Measurements from ENCODE around the gene SLC13A4. TPM values are rescaled to one million over a fixed set of nuclear protein-coding genes. Genes with fewer than 3 reads are reported as not detected.

Gene SLC13A4
- total and polyA plus RNA-seq, 5 experiments from 2014 or later, result 0.13 to 0.25 TPM; not detected in 3

DNA sequence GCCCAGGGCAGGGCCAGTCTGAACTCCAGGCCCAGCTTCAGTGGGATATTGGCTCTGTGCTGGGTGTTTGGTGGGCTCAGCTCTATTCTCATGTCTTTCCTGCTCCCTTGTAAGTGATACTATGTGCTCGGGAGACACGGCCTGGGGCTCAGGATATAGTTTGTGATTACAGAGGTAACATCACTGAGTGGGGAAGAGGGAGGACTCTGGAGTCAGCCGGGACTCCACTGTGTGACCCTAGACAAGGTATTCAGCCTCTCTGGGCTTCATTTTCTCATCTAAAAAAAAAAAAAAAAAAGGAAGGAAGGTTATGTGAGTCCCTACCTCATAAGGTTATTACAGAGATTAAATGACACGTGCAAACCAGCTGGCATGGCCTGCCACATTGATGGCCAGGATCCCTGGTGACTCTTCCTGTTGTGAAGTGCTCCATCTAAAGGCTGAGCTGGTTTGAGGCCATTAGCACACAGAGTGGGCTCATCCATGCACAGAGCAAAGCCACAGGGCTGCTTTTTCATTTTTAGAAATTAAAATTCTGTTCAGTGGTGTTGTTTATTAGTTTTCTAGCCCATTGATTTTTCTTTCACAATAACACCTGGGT is 15.7 kb downstream of the SLC13A4 start:
- Mint-ChIP-seq H3K36me3 (no peaks in the 10 kb centered on the region), H3K4me3 (no peak overlapping the region), H3K27ac (no peak overlapping the region), H3K27me3 (no peaks in the 10 kb centered on the region), H3K9me3 (no peaks in the 10 kb centered on the region), H3K4me1 (no peaks in the 10 kb centered on the region)
- DNase-seq (no peak), ATAC-seq (no peak)
- POLR2A ChIA-PET, result no interaction called here

- no peaks in the 10 kb centered on the region for H3K9me3 Mint-ChIP-seq
- no peak overlapping the region for H3K4me3 Mint-ChIP-seq
- no peak for DNase-seq
- POLR2A ChIA-PET, result no interaction called here
- no peaks in the 10 kb centered on the region for H3K4me1 Mint-ChIP-seq
- no peaks in the 10 kb centered on the region for H3K36me3 Mint-ChIP-seq
- H3K27ac Mint-ChIP-seq, result peak overlapping the region in 1 of 10 donors; percentile 29
- ATAC-seq, result no peak
- no peaks in the 10 kb centered on the region for H3K27me3 Mint-ChIP-seq
Observed at GRCh38 chr7:135711139-135711469, 16.9 kb downstream of the SLC13A4 start.

DNA sequence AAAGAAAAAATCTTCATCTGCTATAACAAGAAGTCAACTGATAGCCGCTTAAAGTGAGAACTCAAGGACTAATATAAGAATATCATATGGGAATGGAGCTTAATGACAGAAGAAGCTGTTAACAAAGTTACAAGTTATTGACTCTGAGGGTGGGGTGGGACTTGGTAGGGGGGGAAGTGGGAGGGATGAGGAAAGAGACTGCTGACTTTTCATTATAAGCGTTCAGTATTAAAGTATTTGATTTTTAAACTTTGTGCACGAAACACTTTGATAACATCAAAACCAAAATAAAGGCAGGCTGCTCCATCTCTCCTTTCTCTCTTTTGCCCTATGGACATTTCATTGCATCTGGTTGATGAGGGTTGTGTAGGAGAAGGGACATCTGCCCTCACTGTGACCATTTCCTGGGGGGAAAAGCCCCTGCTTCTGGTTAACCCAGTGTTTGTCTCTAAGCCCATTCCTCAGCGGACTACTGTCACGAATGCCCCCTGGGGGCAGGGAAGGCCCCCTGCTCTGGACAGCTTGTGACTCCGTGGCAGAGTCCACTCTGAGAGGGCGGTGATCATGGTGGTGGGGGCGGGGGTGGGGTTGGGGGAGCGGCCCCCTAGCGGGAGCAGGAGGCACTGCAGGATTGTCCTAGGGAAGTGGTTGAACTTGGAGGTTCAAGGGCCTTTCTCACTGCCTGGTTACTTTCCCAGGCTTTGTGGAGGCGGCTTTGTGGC is 17.4 kb downstream of the SLC13A4 start:
- H3K4me1 Mint-ChIP-seq, result no peaks in the 10 kb centered on the region
- no peak for ATAC-seq
- DNase-seq, result peak in 1 of 10 donors; percentile 5
- H3K36me3 Mint-ChIP-seq, result no peaks in the 10 kb centered on the region
- no peak overlapping the region for H3K4me3 Mint-ChIP-seq
- H3K27ac Mint-ChIP-seq, result no peak overlapping the region
- H3K9me3 Mint-ChIP-seq, result no peaks in the 10 kb centered on the region
- no peaks in the 10 kb centered on the region for H3K27me3 Mint-ChIP-seq
- POLR2A ChIA-PET, result no interaction called here

GRCh38 chr7:135709508-135709907 is 18.5 kb downstream of the SLC13A4 start:
- no peaks in the 10 kb centered on the region for H3K36me3 Mint-ChIP-seq
- no peak for ATAC-seq
- H3K27me3 Mint-ChIP-seq, result no peaks in the 10 kb centered on the region
- H3K4me1 Mint-ChIP-seq, result no peaks in the 10 kb centered on the region
- no peaks in the 10 kb centered on the region for H3K9me3 Mint-ChIP-seq
- POLR2A ChIA-PET, result no interaction called here
- H3K4me3 Mint-ChIP-seq, result no peak overlapping the region
- no peak overlapping the region for H3K27ac Mint-ChIP-seq
- DNase-seq, result no peak

DNA sequence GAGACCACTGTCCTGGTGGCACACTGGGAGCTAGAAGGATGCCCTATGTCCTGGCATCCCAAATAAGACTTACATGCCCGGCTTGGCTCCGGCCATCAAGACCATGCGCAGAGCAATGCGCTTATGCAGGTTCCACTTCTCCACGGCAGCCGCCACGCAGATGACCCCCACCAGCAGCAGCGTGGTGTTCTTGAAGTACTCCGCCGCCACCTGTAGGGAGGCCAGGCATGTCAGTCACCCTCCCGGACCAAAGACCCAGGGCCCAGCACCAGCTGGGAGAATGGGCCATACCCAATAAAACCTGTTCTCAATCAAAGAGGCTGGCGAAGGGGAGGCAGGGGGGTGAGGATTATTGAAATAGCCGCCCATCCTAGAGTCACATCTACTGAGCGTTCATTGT is 19.9 kb downstream of the SLC13A4 start:
- DNase-seq (no peak), ATAC-seq (no peak)
- no peaks in the 10 kb centered on the region for H3K9me3 Mint-ChIP-seq
- H3K36me3 Mint-ChIP-seq, result no peaks in the 10 kb centered on the region
- no peaks in the 10 kb centered on the region for H3K27me3 Mint-ChIP-seq
- POLR2A ChIA-PET, result no interaction called here
- no peak overlapping the region for H3K4me3 Mint-ChIP-seq
- no peak overlapping the region for H3K27ac Mint-ChIP-seq
- H3K4me1 Mint-ChIP-seq, result no peaks in the 10 kb centered on the region

DNA sequence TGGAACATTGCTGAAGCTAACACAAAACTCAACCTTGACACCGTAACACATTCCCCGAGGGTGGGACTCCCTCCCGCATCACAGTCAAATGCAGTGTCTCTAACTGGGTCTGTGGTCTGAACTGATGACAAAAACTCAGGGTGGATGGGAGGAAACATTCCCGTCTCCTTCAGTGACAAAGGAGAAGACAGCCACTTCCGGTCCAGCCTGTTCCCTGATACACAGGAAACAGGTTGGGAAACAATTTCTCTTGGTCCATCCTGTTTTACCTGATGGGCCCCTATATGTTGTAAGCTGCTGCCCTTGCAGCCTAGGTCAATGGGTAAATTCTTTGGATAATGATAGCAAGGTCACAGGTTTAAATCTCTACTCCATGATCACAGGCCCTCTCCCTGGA is 20.4 kb downstream of the SLC13A4 start:
- no peaks in the 10 kb centered on the region for H3K36me3 Mint-ChIP-seq
- POLR2A ChIA-PET, result no interaction called here
- ATAC-seq (no peak), DNase-seq (no peak)
- no peaks in the 10 kb centered on the region for H3K9me3 Mint-ChIP-seq
- H3K4me1 Mint-ChIP-seq, result no peaks in the 10 kb centered on the region
- H3K4me3 Mint-ChIP-seq, result no peak overlapping the region
- no peaks in the 10 kb centered on the region for H3K27me3 Mint-ChIP-seq
- no peak overlapping the region for H3K27ac Mint-ChIP-seq

DNA sequence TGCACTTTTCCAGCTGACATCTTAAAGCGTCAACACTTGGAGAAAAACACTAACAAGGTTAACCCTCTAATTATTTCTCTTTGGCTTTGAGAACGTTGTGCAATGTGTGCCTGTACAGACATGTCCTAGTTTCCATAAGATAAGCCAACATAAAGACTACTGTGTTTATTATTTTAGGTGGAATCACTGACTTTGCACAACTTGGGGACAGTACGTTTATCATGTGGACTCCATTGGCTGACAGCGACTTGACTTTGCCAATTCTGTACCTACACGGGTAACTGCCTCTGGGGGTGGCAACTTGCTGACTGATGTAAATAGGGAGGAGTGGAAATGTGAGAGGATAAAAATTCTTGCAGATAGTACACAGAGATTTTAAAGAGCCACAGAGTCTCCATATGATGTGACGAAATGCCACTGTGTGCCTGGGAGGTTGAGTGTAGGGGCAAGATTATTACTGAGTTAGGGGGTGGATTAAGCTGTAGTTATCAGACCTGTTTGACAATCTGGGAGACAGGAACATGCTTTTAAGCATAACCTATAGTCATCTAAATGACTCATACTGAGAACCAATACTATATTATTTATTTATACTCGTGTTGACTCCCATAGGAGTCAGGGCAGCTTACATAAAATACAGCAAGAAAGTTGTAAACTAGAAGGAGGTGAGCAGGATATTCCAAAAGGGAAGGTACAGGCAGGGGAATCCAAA is 21.0 kb downstream of the SLC13A4 start:
- H3K27me3 Mint-ChIP-seq, result no peaks in the 10 kb centered on the region
- DNase-seq (no peak), ATAC-seq (no peak)
- no peaks in the 10 kb centered on the region for H3K9me3 Mint-ChIP-seq
- POLR2A ChIA-PET, result no interaction called here
- no peaks in the 10 kb centered on the region for H3K4me1 Mint-ChIP-seq
- no peak overlapping the region for H3K4me3 Mint-ChIP-seq
- no peak overlapping the region for H3K27ac Mint-ChIP-seq
- H3K36me3 Mint-ChIP-seq, result no peaks in the 10 kb centered on the region

DNA sequence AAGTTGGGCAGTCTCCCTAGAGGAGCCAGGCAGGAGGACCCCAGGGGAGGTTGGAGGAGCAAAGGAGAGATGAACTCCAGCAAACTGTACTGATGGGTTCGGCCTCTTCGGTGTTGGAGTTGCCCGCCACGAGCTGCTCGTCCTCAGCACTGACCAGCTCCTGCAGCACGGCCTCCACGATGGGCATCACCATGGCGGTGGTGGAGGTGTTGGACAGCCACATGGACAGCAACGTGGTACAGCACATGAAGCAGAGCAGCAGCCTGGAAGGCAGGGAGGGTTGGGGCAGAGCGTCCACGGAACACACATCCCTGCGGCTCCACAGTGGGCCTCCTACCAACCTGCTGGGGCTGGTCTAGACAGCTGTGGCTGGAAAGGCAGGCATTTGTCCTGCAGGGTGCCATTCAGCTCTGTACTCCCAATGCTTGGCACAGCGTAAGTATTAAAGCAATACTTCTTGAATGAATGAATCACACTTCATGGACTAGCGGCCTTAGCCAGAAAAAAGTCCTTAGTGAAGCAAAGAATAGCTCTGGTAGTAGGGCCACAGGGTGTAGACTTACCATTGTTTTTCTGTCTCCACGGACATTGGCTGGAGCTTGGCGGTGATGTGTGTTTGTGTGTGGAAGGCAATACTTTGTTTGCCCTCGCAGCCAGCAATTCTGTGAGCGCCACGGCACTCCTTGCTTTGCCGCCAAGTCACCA is 21.8 kb downstream of the SLC13A4 start:
- ATAC-seq (no peak), DNase-seq (no peak)
- Mint-ChIP-seq H3K4me3 (no peak overlapping the region), H3K27me3 (no peaks in the 10 kb centered on the region), H3K36me3 (no peaks in the 10 kb centered on the region), H3K4me1 (no peaks in the 10 kb centered on the region), H3K27ac (no peak overlapping the region), H3K9me3 (no peaks in the 10 kb centered on the region)
- POLR2A ChIA-PET, result no interaction called here

- no peak for ATAC-seq
- no peak for DNase-seq
- peaks cover 0 to 7% (median 6%) of the 10 kb centered on the region in 3 donors for H3K36me3 Mint-ChIP-seq
- H3K9me3 Mint-ChIP-seq, result no peaks in the 10 kb centered on the region
- POLR2A ChIA-PET, result no interaction called here
- no peaks in the 10 kb centered on the region for H3K27me3 Mint-ChIP-seq
- H3K4me1 Mint-ChIP-seq, result no peaks in the 10 kb centered on the region
- no peak overlapping the region for H3K4me3 Mint-ChIP-seq
- H3K27ac Mint-ChIP-seq, result no peak overlapping the region
Observed at GRCh38 chr7:135704698-135705097, 23.3 kb downstream of the SLC13A4 start.

DNA sequence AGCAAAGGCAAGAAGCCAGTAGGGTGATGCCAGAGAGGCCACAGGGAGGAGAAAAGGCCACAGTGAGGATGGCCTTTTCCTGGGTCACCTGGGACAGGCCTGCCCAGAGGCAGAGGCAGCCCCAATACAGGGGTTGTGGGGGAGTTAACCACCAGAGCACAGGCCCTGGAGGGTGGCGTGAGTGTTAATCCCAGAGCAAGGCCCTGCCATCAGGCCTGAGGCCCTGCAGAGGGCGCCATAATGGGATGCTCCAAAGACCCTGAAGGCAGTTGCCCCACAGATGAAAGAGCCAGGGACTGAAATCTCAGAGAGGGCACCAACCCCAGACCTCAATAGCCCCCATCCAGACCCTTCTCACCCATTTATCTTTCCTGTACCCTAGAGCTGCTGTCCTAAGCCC is 23.9 kb downstream of the SLC13A4 start:
- H3K4me1 Mint-ChIP-seq, result no peaks in the 10 kb centered on the region
- no peak overlapping the region for H3K27ac Mint-ChIP-seq
- H3K27me3 Mint-ChIP-seq, result no peaks in the 10 kb centered on the region
- H3K9me3 Mint-ChIP-seq, result no peaks in the 10 kb centered on the region
- DNase-seq (no peak), ATAC-seq (no peak)
- POLR2A ChIA-PET, result no interaction called here
- H3K4me3 Mint-ChIP-seq, result no peak overlapping the region
- peaks cover 0 to 7% (median 6%) of the 10 kb centered on the region in 3 donors for H3K36me3 Mint-ChIP-seq

- no peak overlapping the region for H3K4me3 Mint-ChIP-seq
- POLR2A ChIA-PET, result interaction anchor here (0.7 kb wide), 1 partner anchor 54 kb away, joined by 4 read pairs; no protein-coding TSS in a partner anchor
- H3K4me1 Mint-ChIP-seq, result no peaks in the 10 kb centered on the region
- H3K27me3 Mint-ChIP-seq, result no peaks in the 10 kb centered on the region
- H3K36me3 Mint-ChIP-seq, result peaks cover 0 to 20% (median 11%) of the 10 kb centered on the region in 3 donors
- H3K9me3 Mint-ChIP-seq, result no peaks in the 10 kb centered on the region
- peak overlapping the region in 2 of 10 donors; percentile 32 to 62 for H3K27ac Mint-ChIP-seq
- ATAC-seq (no peak), DNase-seq (no peak)
Observed at GRCh38 chr7:135697276-135698049, 30.5 kb downstream of the SLC13A4 start.

- Mint-ChIP-seq H3K4me3 (no peak overlapping the region), H3K27me3 (no peaks in the 10 kb centered on the region), H3K9me3 (no peaks in the 10 kb centered on the region), H3K27ac (no peak overlapping the region), H3K4me1 (no peaks in the 10 kb centered on the region), H3K36me3 (peaks cover 0 to 36% (median 14%) of the 10 kb centered on the region in 3 donors)
- POLR2A ChIA-PET, result no interaction called here
- DNase-seq (no peak), ATAC-seq (no peak)
Observed at GRCh38 chr7:135693558-135693957, 34.4 kb downstream of the SLC13A4 start.

Measured in naive thymus-derived CD8-positive, alpha-beta T cell (primary cell).